Left cardiac atrium (tissue), 4 donors: Measurements from ENCODE around the gene RASSF8. TPM values are rescaled to one million over a fixed set of nuclear protein-coding genes. Genes with fewer than 3 reads are reported as not detected.

Experiments
- ATAC-seq, 2 donors: fragments of 200-7000 bp; cut with Tn5 transposase; one replicate each; pipeline ENCODE4 v1.9.1; 2020; ENCODE audit warnings: mild to moderate bottlenecking in 2 of 2, moderate library complexity in 2 of 2
- DNase-seq: peaks from one replicate; pipeline ENCODE4 v3.0.0-alpha.2; 2020
- intact Hi-C, 2 donors: fragments of 100-400 bp; cut with DNase I; formaldehyde crosslinking; loops; one replicate each; pipeline versions ENCODE4 v1.14.1 to v1.15.1; 2022 to 2023
- total RNA-seq, 2 donors: library from RNA; stranded (reverse); fragmentation: NEBNext Ultra II Directional; extraction: Animal tissue kit (Norgen Biotek cat#: 25700); gene quantifications; one replicate each; pipeline ENCODE4 v1.2.1, GENCODE V29; 2021
- donor health status: DM: no; HTN: yes; CAD: no.
- donor health status: DM: no; HTN: yes; CAD: no; lungs with severe emphysema.
- donor health status: DM: yes; HTN: yes; CAD: no.
- donor health status: Dilated cardiomyopathy.

Gene RASSF8
- total RNA-seq, 2 donors from 2014 or later, result 60.0 to 81.4 TPM

DNA sequence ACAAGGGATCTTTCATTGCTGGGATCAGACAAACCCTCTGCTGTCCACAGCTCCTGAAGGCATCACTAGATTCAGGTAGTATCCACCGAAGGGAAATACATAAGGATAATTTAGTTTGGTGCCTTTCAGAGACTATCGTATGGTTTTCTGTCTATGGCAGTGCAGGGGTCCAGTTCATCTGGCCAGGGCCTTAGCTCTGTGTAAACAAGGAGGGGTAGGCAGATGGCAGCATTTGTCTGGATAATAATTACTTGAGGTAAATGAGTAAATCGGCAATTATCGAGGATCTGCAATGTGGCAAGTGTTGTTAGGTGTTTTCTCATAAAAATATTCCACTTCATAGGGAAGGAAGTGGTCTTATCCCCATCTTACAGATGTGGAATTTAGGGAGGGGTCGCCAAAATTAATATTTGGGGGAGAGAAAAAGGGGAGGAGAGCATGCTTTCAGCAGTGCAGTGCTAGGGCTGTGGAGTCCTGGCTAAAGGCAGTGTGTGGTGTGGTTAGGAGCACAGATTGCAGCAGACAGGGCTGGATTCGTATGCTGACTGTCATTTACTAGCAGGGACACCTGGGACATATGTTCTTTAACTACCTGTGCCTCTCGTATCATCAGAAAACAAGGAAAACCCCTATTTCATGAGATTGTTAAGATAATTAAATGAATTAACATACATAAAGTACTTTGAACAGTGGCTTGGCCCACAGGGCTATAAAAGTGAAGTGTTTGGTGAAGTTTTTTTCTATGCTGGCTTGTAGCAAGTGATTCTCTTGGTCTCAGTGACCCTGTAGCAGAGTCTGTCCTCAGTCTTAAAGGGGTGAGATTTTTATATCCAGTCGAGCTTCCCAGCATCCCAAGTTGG lies 27.1 kb downstream of the RASSF8 start:
- intact Hi-C loops, result no loop called here
- ATAC-seq, result peak in 1 of 2 donors; percentile 28
- no peak for DNase-seq

DNA sequence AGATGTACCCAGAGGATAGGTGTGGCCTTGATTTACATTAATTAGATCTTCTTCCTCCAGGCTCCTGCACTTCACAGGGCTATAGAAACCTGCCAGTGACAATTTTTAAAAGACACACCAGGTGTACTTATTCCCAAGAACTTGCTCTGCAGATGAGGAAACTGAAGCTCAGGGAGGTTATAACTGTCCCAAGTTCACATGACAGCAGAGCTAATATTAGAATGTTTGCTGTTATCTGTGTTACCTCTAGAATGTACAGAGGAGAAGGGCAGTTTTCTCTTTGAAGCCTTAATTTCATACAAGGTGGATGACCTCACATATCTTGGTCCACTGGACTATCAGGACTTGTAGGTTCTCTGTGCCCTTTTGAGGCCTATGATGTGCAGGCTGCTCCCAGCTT lies 27.7 kb downstream of the RASSF8 start:
- ATAC-seq, result peak in 1 of 2 donors; percentile 18
- intact Hi-C loops, result no loop called here

DNA sequence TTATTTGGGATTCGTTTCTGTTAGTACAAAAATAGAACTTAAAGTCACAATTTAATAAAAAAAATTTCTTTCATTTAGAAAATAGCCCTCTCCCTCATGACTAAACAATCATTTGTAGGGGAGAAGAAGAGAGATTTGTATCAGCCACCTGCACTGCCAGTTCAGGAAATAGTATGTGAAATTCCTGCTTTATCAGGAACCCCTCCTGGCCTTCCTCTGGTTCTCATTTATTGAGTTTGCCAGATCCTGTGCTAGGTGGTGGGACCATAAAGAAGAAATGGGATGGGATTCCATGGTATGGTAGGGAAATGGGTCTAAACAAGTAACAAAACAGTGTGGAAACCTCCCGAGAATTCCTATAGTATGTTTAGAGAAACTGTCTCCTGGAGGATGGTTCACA lies 30.0 kb downstream of the RASSF8 start:
- intact Hi-C loops, result no loop called here
- ATAC-seq (no peak), DNase-seq (no peak)

More for the DNA sequence above, 27.7 kb downstream of the RASSF8 start:
- no peak for DNase-seq

DNA sequence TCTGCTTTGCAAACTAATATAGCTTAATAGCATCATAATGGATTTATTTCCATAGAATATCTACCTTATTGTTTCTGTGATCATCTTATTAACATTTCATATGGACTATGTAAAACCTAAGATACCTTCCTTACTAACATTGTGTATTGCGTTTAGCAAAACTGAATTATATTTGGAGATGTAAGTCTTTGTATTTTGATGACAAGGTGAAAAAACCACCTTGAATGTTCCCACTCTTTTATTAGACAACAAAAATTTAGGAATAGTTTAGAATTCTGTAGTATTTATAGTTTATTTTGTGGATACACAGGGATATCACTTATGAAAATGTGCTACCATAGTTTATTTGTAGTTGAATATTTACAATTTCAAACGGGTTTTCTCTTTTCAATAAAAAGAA lies 32.0 kb downstream of the RASSF8 start:
- DNase-seq (no peak), ATAC-seq (no peak)
- intact Hi-C loops, result no loop called here

DNA sequence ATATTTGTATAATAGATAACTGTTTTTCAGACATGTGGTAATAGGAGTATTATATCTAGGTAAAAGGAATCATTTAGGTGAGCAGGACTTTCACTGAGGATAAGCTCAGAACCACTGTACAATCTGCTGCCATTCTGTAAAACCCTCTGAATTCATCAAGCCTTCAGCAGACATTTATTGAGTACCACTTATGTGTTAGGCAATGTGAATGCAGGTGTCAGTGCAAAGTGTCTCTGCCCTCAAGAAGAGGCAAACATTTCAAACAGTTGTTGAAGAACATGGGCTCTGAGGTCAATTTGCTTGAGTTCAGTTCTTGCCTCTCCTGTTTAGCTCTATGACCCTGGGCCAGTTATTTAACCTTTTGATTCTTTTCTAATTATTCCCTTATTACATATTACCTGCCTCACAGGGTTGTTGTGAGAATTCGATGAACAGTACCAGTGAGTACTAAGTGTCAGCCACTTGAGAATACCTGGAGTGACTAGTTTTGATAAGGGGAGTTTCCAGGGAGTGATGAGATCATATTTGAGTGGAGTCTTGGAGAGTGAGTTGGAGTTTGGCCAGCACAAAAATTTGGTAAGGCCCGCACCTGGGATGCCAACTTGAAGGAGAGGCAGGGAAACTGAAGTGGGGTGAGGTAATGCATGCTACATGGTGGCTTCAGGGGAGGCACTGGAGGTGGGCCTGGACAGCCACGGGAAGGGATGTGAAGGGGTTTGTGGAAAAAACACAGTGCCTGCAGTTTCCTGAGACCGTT lies 33.7 kb downstream of the RASSF8 start:
- DNase-seq (no peak), ATAC-seq (peak in 1 of 2 donors; percentile 43)
- intact Hi-C loops, result no loop called here

DNA sequence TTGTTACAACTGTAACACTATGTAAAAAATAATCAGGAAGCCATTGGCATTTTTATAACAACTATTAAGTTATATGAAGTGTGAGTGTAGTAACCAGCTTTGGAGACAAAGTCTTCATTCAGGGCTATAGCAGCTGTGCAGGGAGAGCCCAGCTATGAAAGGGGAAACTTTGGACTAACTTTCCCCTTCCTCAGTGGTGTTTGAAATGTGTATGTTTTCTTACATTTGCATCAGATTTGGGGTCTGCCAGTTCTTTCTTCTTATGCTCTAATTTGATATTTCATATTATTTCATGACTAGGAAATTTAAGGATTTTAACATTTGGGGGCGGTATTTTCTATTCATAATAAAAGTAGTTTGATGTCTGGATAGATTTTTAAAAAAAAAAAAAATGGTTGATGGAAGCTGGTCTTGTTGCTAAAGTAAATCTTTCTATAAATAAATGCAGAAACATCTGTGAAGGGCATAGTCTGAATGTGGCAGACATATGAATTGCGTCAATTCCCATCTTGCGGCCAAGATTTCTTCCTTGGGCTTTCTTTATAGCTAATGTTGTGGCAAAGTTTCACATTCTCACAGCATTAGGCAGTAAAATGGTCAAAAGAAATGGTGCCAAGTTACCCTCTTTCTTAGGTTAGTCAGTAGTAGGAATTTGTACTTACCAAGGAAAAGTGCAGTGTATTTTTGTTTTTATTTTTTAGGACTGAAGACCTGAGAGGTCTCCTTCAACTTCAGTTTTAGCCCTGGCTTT lies 35.6 kb downstream of the RASSF8 start:
- intact Hi-C loops, result no loop called here
- no peak for DNase-seq
- ATAC-seq, result peak in 1 of 2 donors; percentile 21

DNA sequence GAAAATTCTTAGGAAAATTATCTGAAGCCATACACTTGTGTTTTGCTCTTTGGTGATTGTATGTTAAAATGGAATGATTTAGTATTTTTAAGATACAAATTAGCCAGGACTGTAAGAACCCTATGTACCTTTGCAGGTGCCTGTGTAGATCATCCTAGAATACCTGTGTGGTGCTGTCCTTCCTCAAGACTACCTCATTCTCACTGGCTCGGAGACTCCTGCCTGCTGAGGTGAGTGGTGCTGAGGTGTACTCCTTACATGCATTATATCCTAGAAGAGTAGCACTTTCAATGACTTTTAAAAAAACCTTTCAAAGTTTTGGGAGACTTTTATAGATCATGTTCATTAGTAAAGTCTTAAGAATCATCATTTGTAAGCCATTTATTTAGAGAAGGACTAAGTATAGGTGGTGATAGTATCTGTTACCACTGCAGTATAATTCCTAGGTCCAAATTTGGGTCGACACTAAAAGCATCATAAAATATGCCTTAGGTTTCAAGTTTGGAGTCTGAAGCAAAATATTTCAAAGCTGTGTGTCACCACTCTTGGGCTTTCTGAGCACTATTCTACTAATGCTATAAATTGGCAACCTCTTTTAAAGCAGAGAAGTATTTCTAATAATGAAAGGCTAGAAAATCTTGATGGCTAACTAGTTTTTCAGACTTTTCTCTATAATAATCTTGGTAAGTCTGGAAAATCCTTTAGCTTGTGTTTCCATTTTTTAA lies 36.6 kb downstream of the RASSF8 start:
- intact Hi-C loops, result no loop called here
- ATAC-seq (peak in 1 of 2 donors; percentile 14), DNase-seq (no peak)

DNA sequence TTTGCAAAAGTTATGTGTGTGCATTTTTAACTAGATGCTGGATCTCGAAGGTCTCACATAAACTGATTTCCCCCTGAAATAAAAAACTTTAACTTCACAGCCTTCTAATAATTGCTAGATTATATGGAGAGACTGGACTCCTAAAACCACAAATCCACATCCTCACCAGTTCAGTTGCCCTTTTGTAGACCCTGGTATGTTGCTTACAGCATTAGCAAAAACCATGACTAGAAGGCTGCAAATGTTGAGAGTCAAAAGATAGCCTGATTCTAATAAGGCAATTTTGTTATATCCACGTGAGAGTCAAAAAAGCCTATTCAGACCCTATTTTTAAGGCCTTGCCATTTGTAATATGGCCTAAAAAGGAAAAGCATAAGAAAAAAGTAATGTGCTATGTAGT lies 37.4 kb downstream of the RASSF8 start:
- intact Hi-C loops, result no loop called here

DNA sequence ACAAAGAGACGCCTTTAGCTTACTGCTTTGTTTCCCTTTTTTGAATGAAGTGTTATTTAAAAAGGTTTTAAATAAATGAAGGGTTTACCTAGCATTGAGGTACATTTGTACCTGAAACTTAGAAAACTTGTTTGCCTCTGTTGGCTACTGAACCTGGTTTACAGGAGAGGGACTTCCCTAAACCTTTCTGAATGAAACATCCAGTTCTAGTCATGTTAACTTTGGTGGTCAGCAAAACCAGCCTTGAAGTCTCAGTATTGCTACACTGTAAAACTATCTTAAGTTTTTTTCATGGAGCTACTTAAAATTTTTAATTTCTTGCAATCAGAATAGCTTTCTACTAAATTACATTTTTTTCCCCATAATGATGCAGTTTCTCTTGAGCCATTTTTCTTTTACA lies 38.2 kb downstream of the RASSF8 start:
- ATAC-seq, result no peak
- intact Hi-C loops, result no loop called here
- no peak for DNase-seq

More for the DNA sequence above, 37.4 kb downstream of the RASSF8 start:
- DNase-seq (no peak), ATAC-seq (no peak)

DNA sequence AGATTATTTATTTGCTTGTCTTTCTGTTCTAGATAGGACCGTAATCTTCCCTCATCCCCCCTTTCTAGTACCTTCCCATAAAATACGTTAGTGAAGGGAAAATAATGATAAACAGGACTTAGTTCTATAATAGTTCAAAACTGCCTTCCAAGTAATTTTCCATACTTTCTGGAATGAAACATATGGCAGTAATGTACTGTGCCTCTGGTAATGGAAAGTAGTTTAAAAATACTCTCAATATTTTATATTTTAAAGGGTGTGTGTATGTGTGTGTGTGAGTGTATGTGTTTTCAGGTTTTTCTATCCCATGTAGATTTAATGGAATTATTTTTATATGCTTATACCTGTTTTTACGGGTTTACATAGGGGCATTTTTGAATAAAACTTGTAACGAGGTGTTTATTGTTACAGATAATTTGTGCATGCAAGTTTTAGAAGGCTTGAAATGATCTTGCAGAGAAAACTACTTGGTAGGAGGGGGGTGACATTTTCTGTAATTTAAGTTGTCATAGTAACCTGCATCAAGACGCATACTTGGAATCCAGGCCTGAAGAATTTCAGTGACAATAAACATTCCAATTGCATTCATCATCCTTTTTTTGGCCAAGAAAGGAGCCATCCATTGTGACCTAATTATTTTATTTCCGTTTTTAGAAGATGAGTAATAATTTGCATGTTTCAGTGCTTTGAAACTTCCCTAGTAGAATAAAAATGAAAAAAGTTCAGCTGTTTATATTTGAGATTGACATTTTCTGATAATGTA lies 38.9 kb downstream of the RASSF8 start:
- DNase-seq (no peak), ATAC-seq (peak; percentile 43 to 45)
- intact Hi-C loops, result no loop called here

DNA sequence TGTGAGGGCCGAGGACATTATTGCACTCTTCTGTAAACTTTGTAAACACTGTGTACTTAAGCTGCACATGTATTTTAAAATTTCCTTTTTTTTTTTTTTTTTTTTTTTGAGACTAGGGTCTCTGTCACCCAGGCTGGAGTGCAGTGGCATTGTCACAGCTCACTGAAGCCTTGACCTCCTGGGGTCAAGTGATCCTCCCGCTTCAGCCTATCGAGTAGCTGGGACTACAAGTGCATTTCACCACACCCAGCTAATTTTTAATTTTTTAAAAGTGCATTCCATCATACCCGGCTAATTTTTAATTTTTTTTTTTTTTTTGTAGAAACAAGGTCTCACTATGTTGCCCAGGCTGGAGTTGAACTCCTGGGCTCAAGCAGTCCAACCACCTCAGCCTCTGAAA lies 42.4 kb downstream of the RASSF8 start:
- ATAC-seq (no peak), DNase-seq (no peak)
- intact Hi-C loops, result no loop called here

DNA sequence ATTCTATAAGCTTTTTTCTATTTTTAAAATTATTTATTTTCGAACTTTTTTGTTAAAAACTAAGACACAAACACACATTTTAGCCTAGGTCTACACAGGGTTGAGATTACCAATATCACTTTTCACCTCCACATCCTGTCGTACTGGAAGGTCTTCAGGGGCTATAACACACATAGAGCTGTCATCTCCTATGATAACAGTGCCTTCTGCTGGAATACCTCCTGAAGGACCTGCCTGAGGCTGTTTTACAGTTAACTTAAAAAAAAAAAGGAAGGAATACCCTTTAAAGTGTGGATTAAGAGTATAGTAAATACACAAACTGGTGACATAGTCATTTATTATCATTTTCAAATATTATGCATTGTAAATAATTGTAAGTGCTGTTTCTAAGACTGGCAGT lies 43.0 kb downstream of the RASSF8 start:
- DNase-seq (no peak), ATAC-seq (no peak)
- intact Hi-C loops, result no loop called here

DNA sequence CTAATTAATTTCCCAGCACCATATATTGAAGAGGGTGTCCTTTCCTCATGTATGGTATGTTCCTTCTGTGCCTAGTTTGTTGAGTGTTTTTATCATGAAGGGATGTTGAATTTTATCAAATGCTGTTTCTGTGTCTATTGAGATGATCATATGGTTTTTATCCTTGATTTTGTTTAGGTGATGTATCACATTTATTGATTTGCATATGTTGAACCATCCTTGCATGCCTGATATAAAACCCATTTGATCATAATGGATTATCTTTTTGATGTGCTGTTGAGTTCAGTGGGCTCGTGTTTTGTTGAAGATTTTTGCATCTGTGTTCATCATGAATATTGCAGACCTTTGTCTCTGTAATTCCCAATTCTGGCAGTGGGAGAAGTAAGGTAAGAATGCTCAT lies 44.6 kb downstream of the RASSF8 start:
- DNase-seq (no peak), ATAC-seq (no peak)
- intact Hi-C loops, result no loop called here

DNA sequence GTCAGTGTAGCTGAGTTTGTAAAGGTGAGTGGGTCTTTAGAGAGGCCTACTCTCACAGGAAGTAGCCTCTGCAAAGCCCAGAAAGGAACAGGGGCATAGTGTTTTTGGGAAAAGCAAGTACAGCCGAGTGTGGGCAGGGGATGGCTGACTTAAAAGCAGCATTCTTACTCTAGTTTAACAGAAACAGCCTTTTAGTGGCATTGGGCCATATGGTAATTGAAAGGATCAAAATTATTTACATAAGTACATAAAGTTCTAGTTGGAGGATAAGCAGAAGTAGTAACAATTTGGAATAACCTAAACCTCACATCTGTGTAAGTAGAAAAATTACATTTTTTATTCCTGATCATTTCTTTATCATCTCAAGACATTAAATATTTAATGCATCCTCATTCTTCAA lies 49.1 kb downstream of the RASSF8 start:
- ATAC-seq (no peak), DNase-seq (no peak)
- intact Hi-C loops, result no loop called here

DNA sequence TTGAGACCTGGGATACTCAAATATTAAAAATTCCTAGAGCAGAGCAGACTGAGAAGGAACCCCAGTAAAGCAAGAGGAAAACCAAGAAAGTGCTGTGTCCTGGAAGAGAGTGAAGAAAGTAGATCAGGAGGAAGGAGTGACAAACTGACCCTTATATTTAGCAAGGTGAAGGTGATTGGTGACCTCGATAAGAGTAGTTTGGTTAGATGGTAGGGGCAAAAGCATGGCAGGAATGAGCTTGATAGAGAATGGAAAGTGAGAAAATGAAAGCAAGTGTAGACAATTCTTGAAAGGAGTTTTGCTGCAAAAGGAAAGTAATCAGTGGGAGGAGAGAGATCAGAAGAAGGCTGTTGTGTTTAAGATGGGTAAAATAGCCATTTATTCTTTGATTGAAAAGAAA lies 51.1 kb downstream of the RASSF8 start:
- DNase-seq, result no peak
- ATAC-seq, result no peak
- intact Hi-C loops, result no loop called here

DNA sequence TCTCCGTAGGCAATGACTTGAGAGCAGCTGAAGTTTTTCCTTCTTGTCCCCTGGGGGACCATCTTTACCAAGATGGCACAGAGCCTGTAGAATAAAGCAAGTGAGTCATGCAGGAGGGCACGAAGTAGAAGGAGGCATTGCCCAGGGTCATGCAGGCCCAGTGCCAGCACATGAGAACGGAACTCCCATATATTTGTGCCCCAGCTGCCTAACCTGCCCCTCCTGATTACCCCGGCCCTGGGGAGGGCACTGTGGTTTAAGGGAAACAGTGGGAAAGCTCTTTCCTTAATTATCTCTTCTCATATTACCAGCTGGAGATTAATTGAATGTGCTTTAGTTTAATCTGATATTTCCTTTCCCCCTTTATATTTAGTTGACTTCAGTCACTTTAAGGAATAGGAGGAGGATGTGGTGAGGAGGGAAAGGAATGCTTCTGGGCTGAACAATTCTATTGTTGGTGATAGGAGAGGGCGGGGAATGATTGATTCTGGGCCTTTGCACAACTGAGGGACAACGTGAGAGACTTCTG lies 51.9 kb downstream of the RASSF8 start:
- DNase-seq (no peak), ATAC-seq (peak in 1 of 2 donors; percentile 35)
- intact Hi-C loops, result loop anchor here (2.0 to 10.0 kb wide), 2 partner anchors 52 to 216 kb away; partner anchors contain the start of gene RASSF8 (in 1 of the 2)

DNA sequence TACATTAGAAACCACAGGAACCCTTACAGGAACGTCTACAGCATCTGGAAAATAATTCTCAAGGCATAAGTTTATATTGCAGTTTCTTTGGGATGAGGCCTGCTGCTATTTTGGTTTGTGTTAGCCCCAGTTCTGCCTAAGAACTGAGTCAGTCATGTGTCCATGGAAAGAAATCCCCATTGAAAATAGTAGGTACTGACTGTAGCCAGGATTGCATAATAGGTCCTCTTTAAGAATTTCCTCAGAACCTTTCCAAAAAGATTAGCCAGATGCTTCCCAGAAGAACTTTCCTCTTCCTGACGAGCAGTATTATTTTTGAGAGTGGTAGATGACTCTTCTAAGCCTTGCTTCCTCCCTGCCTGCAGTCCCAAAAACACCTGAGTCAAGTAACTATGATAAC lies 52.6 kb downstream of the RASSF8 start:
- DNase-seq (no peak), ATAC-seq (peak; percentile 87 to 88)
- intact Hi-C loops, result loop anchor here (2.0 to 10.0 kb wide), 2 partner anchors 52 to 216 kb away; partner anchors contain the start of gene RASSF8 (in 1 of the 2)

DNA sequence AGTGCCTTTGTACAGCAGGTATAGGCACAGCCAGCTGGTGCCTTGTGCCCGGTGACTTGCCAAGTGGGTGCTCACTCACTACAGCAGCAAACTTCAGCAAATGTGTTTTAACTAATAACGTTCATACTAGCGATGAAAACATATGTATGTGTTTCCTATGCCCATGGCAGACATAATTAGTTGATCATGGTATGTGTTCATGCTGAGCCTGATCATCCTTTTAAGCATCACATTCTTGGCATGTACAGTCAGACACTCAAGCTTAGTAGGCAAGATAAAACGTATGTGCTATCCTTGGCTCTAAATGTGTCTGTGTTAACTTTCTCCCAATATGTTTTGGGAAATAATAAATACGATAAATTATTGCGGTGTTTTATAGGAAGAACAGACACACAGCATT lies 55.6 kb downstream of the RASSF8 start:
- intact Hi-C loops, result loop anchor here in 1 of 2 donors (10.0 kb wide), 1 partner anchor 219 kb away; no protein-coding TSS in a partner anchor
- ATAC-seq (peak in 1 of 2 donors; percentile 21), DNase-seq (no peak)
